HUDEP-2 (cell line): ENCODE data around the gene ARHGAP31.
"Not testable (repeated sequence)": the region's sequence is repeated elsewhere in the genome, so short reads cannot be mapped to it uniquely, and the experiment has no call there.

Experiments used
- DNase-seq, 76 experiments: peaks; one replicate each; lab custom pipeline; 2025; ENCODE audit not compliant: unreplicated experiment in 76 of 76; lab: John Stamatoyannopoulos, UW

The ARHGAP31 gene, protein sequence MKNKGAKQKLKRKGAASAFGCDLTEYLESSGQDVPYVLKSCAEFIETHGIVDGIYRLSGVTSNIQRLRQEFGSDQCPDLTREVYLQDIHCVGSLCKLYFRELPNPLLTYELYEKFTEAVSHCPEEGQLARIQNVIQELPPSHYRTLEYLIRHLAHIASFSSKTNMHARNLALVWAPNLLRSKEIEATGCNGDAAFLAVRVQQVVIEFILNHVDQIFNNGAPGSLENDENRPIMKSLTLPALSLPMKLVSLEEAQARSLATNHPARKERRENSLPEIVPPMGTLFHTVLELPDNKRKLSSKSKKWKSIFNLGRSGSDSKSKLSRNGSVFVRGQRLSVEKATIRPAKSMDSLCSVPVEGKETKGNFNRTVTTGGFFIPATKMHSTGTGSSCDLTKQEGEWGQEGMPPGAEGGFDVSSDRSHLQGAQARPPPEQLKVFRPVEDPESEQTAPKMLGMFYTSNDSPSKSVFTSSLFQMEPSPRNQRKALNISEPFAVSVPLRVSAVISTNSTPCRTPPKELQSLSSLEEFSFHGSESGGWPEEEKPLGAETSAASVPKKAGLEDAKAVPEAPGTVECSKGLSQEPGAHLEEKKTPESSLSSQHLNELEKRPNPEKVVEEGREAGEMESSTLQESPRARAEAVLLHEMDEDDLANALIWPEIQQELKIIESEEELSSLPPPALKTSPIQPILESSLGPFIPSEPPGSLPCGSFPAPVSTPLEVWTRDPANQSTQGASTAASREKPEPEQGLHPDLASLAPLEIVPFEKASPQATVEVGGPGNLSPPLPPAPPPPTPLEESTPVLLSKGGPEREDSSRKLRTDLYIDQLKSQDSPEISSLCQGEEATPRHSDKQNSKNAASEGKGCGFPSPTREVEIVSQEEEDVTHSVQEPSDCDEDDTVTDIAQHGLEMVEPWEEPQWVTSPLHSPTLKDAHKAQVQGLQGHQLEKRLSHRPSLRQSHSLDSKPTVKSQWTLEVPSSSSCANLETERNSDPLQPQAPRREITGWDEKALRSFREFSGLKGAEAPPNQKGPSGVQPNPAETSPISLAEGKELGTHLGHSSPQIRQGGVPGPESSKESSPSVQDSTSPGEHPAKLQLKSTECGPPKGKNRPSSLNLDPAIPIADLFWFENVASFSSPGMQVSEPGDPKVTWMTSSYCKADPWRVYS (N-terminal part only)

GRCh38 chr3:119293871-119294695, at the start of gene ARHGAP31:
ARHGAP31 (plus strand) TSS chr3:119294383; CDS start chr3:119294905, 522 bp downstream.
- peak in 8 of 76 experiments; percentile 5 to 25 (median 8) for DNase-seq

GRCh38 chr3:119245778-119246177, 48.4 kb upstream of the ARHGAP31 start:
- DNase-seq = no peak

GRCh38 chr3:119255214-119255613, 39.0 kb upstream of the ARHGAP31 start:
- DNase-seq = no peak

- no peak for DNase-seq
Observed at GRCh38 chr3:119257111-119257510, 37.1 kb upstream of the ARHGAP31 start.

DNA sequence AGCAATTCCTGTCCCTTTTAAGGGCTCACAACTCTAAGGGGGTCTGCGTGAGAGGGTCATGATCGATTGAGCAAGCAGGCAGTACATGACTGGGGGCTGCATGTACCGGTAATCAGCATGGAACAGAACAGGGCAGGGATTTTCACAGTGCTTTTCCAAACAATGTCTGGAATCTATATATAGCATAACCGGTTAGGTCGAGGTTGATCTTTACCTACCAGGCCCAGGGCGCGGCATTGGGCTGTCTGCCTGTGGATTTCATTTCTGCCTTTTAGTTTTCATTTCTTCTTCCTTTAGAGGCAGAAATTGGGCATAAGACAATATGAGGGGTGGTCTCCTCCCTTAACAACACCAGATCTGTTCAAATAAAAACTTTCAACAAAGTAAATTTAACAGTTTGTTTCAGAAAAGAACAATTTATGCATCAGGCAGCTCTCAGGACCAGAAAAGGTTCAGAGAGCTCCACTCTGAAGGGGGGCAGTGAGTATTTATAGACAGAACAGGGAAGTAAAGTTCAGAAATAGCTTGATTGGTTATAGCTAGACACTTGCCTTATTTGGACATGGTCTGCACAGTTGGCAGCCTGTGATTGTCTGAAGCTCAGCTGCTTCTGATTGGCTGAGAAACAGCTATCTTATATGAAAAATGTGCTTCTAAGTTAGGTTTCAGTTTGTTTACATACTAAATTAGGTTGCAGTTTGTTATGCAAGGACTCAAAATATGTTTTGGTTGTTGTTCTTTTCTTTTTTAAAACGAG, 36.4 kb upstream of the ARHGAP31 start:
- DNase-seq = no peak

DNA sequence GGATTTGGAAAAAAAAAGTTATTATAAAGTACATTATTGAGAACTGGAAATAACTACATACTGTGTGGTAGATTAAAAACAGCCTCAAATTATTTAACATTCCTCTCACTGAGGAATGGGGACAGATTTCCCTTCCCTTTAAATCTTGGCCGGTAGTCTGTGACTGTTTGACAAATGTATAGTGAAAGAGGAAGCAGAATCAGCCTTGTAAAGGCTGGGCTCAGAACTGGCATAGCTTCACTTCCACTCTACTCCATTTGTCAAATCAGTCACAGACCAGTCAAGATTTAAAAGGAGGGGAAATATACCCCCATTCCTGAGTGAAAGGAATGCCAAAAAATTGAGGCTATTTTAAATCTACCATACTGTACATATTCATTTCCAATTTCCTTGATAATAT, 35.3 kb upstream of the ARHGAP31 start:
- no peak for DNase-seq

GRCh38 chr3:119259821-119260220, 34.4 kb upstream of the ARHGAP31 start:
- no peak for DNase-seq

GRCh38 chr3:119261055-119261454, 33.1 kb upstream of the ARHGAP31 start:
- DNase-seq = no peak

DNA sequence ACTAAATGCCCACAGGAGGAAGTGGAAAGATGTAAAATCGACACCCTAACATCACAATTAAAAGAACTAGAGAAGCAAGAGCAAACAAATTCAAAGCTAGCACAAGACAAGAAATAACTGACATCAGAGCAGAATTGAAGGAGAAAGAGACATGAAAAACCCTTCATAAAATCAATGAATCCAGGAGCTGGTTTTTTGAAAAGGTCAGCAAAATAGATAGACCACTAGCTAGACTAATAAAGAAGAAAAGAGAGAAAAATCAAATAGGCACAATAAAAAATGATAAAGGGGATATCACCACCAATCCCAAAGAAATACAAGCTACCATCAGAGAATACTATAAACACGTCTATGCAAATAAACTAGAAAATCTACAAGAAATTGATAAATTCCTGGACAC, 24.0 kb upstream of the ARHGAP31 start:
- not testable (repeated sequence) for DNase-seq

DNA sequence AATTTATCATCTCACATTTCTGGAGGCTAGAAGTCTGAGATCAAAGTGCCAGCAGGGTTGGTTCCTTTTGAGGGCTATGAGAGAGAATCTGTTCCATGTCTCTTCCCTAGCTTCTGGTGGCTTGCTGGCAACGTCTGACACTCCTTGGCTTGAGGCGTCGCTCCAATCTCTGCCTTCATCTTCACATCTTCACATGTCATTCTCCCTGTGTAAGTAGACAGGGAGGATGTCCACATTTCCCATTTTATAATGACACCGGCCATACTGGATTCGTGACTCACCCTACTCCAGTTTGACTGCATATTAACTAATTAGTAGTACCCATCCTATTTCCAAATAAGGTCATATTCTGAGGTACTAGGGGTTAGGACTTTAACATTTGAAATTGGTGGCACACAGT, 17.5 kb upstream of the ARHGAP31 start:
- DNase-seq = no peak

- peak in 4 of 76 experiments; percentile 2 to 16 (median 8) for DNase-seq
Observed at GRCh38 chr3:119279101-119279554, 15.1 kb upstream of the ARHGAP31 start.

DNA sequence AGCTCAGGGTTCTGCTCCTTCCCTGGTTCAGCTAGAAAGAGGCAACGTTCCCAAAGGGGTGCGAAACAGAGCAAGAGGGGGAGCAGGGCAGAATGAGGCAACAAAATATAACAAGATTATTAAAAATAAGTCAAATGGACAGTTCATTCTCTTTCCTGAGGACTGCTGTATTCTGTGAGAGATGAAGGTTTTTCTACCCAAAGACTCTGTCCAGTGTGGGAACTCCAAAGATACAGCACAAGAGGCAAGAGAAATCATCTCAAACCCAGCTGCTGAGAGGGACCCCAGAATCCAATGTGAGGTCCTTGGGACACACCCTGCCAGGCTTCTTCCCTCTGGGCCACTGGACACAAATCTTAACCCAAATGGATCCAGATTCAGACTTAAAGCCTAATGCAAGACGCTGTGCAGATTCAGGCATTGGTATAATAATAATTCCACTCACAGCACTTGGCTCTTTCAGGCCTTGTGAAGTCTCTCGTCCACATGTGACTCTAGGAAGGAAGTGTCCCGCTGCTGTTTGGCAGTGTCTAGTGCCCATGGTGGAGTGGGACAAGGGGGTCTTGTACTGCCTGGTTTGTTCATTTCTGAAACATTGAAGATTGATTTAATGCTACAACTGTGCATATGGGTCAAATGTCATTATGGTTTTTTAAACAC, 14.5 kb upstream of the ARHGAP31 start:
- no peak for DNase-seq

DNA sequence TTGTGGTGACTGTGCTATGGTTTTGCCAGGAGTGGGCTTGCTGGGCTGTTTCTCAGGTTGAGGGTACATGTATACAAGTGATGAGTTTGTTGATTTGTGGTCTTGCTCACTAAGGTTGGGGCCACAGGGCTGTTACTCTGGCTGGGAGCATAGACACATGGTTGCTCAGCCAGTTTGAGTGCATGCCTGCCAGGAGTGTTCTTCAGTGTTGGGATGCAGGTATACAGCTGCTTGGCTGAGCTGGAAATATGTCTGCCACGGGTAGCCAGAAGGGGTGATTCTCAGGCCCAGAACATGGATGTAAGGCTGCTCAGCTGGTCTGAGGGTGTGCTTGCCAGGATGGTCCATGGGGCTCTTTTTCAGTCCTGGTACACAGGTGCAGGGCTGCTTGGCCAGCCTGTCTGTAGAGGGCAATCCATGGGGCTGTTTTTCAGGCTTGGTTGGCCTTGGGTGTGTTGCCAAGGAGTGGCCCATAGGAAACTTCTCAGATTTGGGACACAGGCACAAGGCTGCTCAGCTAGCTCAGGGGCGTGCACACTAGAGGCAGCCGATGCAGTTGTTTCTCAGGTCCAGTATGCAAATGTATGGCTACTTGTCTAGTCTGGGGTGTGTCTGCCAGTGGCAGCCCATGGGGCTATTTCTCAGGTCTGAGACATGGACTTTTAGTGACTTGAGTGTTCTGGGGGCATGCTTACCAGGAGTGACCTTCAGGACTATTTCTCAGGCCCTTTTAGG, 5.3 kb upstream of the ARHGAP31 start:
- DNase-seq = no peak

DNA sequence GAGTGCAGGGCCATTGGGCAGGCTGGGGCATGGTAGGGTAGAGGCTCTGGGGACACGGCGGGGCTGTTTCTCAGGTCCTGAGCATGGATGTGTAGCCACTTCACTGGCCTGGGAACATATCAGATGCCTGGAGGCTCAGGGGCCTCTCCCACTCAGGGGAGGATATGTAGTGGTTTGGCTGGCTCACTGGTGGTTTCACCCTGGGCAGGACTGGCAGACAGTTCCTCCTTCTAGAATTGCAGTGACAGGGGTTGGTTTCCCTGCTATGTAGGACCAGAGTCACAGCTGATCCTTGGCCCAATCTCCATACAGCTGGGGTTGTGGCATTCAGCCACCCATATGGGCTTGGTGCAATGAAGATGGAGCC, 4.8 kb upstream of the ARHGAP31 start:
- DNase-seq = no peak

- DNase-seq = no peak
Observed at GRCh38 chr3:119290613-119291012, 3.6 kb upstream of the ARHGAP31 start.

DNA sequence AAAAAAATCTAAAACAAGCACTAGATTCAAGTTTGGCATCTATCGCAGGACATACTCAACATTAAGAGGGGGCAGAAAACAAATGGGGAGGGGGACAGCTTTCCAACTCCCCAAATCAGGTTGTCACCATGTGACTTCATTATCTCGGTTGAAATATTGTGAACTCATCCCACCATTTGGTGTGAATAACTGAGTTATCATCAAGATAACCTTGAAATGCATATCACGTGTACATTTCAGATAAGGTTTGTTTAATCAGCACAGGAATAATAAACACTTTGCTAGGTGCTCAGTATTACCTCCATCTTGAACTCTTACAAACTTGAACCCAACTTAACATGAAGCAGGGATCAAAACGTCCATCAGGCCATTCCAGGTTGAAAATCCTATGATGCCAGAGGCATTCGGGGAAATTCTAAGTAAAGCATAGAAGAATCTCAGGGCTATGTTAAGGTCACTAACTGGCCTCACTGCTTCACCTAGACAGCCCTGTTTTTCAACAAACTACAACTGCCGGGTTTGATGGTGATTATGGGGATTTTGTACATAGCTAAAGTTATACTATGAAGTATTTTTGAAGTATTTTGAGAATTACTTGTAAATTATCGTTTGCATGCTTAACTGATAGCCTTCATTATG, 3.0 kb upstream of the ARHGAP31 start:
- DNase-seq = no peak

- DNase-seq = no peak
Observed at GRCh38 chr3:119292666-119293065, 1.5 kb upstream of the ARHGAP31 start.
